GM21619 (cell line): ENCODE data around the gene TMEM14A.
A peak's percentile ranks its signal among the peaks of the same experiment; 100 is the strongest.
"Not testable (repeated sequence)": the region's sequence is repeated elsewhere in the genome, so short reads cannot be mapped to it uniquely, and the experiment has no call there.

Experiments used
- ATAC-seq: cut with Tn5 transposase; IDR thresholded peaks from one replicate; pipeline ENCODE4 v1.9.1; 2021; ENCODE audit not compliant: unreplicated experiment

Gene TMEM14A

GRCh38 chr6:52655941-52656340 is 15.0 kb upstream of the TMEM14A start:
- ATAC-seq, result not testable (repeated sequence)

- ATAC-seq, result no peak
These were observed 13.0 kb upstream of the TMEM14A start for GRCh38 chr6:52657870-52658269.

GRCh38 chr6:52661551-52661950 is 9.4 kb upstream of the TMEM14A start:
- no peak for ATAC-seq

- ATAC-seq, result no peak
These were observed 8.9 kb upstream of the TMEM14A start for GRCh38 chr6:52662031-52662430.

- ATAC-seq, result no peak
These were observed 7.6 kb upstream of the TMEM14A start for GRCh38 chr6:52663120-52663935.

- no peak for ATAC-seq
These were observed 7.1 kb upstream of the TMEM14A start for GRCh38 chr6:52663936-52664185.

- ATAC-seq, result peak; percentile 89
These were observed 6.5 kb upstream of the TMEM14A start for GRCh38 chr6:52664186-52664990.

- no peak for ATAC-seq
These were observed 5.8 kb upstream of the TMEM14A start for GRCh38 chr6:52664991-52665686.

- ATAC-seq, result no peak
These were observed 4.8 kb upstream of the TMEM14A start for GRCh38 chr6:52666071-52666470.

- ATAC-seq, result no peak
These were observed 4.4 kb upstream of the TMEM14A start for GRCh38 chr6:52666523-52666922.

- ATAC-seq, result no peak
These were observed 3.3 kb upstream of the TMEM14A start for GRCh38 chr6:52667572-52667971.

- no peak for ATAC-seq
These were observed 763 bp downstream of the TMEM14A start for GRCh38 chr6:52671676-52672075.

- ATAC-seq, result no peak
These were observed 1.6 kb downstream of the TMEM14A start for GRCh38 chr6:52672412-52673025.

- no peak for ATAC-seq
These were observed 3.8 kb downstream of the TMEM14A start for GRCh38 chr6:52674666-52675065.

- no peak for ATAC-seq
These were observed 4.5 kb downstream of the TMEM14A start for GRCh38 chr6:52675372-52675771.

- not testable (repeated sequence) for ATAC-seq
These were observed 5.7 kb downstream of the TMEM14A start for GRCh38 chr6:52676631-52677030.

GRCh38 chr6:52681416-52681815 is 10.5 kb downstream of the TMEM14A start:
- no peak for ATAC-seq

GRCh38 chr6:52686878-52687699 is 16.2 kb downstream of the TMEM14A start:
- no peak for ATAC-seq

- ATAC-seq, result no peak
These were observed 18.9 kb downstream of the TMEM14A start for GRCh38 chr6:52689857-52690256.

- ATAC-seq, result no peak
These were observed 20.8 kb downstream of the TMEM14A start for GRCh38 chr6:52691718-52692117.

GRCh38 chr6:52693773-52694172 is 22.9 kb downstream of the TMEM14A start:
- no peak for ATAC-seq
